Esophagus squamous epithelium (tissue), 5 donors: ENCODE results near the gene QRSL1. TPM values are rescaled to one million over a fixed set of nuclear protein-coding genes. Genes with fewer than 3 reads are reported as not detected.

Source experiments
- DNase-seq: peaks from one replicate; lab custom pipeline; 2025; lab: John Stamatoyannopoulos, UW
- H3K27ac ChIP-seq, 4 donors: fragments of 200-600 bp; sonication (generic); one replicate each; pipeline ENCODE4 v1.5.1; 2016 to 2019; ENCODE audit warnings: mild to moderate bottlenecking in 1 of 4
- H3K27me3 ChIP-seq, 4 donors: fragments of 200-600 bp; sonication (generic); 1 replicate in 3 of 4; 2 replicates in 1 of 4; pipeline versions ENCODE4 v1.5.1 to v1.6.0; 2017 to 2021; ENCODE audit warnings: antibody characterized with exemption in 1 of 4
- H3K36me3 ChIP-seq, 3 donors: fragments of 200-600 bp; sonication (generic); one replicate each; pipeline ENCODE4 v1.5.1; 2016 to 2019
- H3K4me1 ChIP-seq, 3 donors: fragments of 200-600 bp; sonication (generic); one replicate each; pipeline ENCODE4 v1.5.1; 2017 to 2019
- H3K4me3 ChIP-seq, 4 donors: fragments of 200-600 bp; sonication (generic); 1 replicate in 3 of 4; 2 replicates in 1 of 4; pipeline ENCODE4 v1.5.1; 2016 to 2019; ENCODE audit warnings: mild to moderate bottlenecking in 2 of 4, moderate library complexity in 1 of 4
- H3K9me3 ChIP-seq, 3 donors: fragments of 200-600 bp; sonication (generic); one replicate each; pipeline ENCODE4 v1.5.1; 2016 to 2019
- CTCF ChIP-seq, 6 experiments: fragments of 450-650 bp in 4 of 6; fragments of 200-600 bp in 2 of 6; sonication (generic) in 2 of 6; IDR thresholded peaks; one replicate each; pipeline ENCODE4 v1.5.1; 2016 to 2019; ENCODE audit warnings: antibody characterized with exemption in 6 of 6, mild to moderate bottlenecking in 4 of 6, moderate library complexity in 4 of 6
- POLR2A ChIP-seq, 4 donors: fragments of 450-650 bp; IDR thresholded peaks; one replicate each; pipeline ENCODE4 v1.6.1; 2017; ENCODE audit warnings: antibody characterized with exemption in 4 of 4, mild to moderate bottlenecking in 4 of 4, moderate library complexity in 3 of 4
- WGBS, 2 donors: methylation state at CpG; one replicate each; pipeline ENCODE4 v1.1.5; 2018; 5-methylcytosine and 5-hydroxymethylcytosine counted together
- intact Hi-C: fragments of 100-400 bp; cut with DNase I; formaldehyde crosslinking; loops from one replicate; pipeline ENCODE4 v1.15.0; 2022
- total RNA-seq, 4 donors: library from RNA; depleted of rRNA; stranded (reverse); fragments of >200 nt; gene quantifications; one replicate each; pipeline ENCODE4 v1.1.0, GENCODE V29; 2016
- donor health status: DM: yes; HTN: yes; CAD: no.

The QRSL1 gene
- total RNA-seq, 4 donors from 2014 or later = 4.8 to 11.1 (median 9.3) TPM

GRCh38 chr6:106599440-106599839 is 29.9 kb upstream of the QRSL1 start:
- WGBS, 2 donors = 88 to 92% methylated on average over 1 to 2 of the region's 2 CpGs
- no peak for DNase-seq
- no peak for TF ChIP-seq CTCF (IDR thresholded peaks at IDR 0.05)
- no peak for TF ChIP-seq POLR2A (IDR thresholded peaks at IDR 0.05)
- Histone ChIP-seq H3K4me3 (no peak overlapping the region), H3K4me1 (no peaks in the 10 kb centered on the region), H3K27ac (no peak overlapping the region), H3K27me3 (no peaks in the 10 kb centered on the region), H3K9me3 (no peaks in the 10 kb centered on the region), H3K36me3 (peaks cover 0 to 19% (median 0%) of the 10 kb centered on the region in 3 donors)
- intact Hi-C loops = no loop called here

GRCh38 chr6:106600329-106600728 is 29.0 kb upstream of the QRSL1 start:
- WGBS, 2 donors = 92 to 100% methylated on average over 2 of the region's 2 CpGs
- TF ChIP-seq CTCF (IDR thresholded peaks at IDR 0.05) (no peak), POLR2A (IDR thresholded peaks at IDR 0.05) (no peak)

GRCh38 chr6:106608080-106608668 is 21.2 kb upstream of the QRSL1 start:
- Histone ChIP-seq H3K36me3 (peaks cover 0 to 8% (median 0%) of the 10 kb centered on the region in 3 donors), H3K27ac (no peak overlapping the region), H3K9me3 (no peaks in the 10 kb centered on the region), H3K4me1 (no peaks in the 10 kb centered on the region), H3K4me3 (no peak overlapping the region), H3K27me3 (no peaks in the 10 kb centered on the region)
- WGBS, 2 donors = 8 to 10% methylated on average over 2 of the region's 2 CpGs
- TF ChIP-seq CTCF (IDR thresholded peaks at IDR 0.05) = peak; percentile 47 to 81 (median 68)
- TF ChIP-seq POLR2A (IDR thresholded peaks at IDR 0.05) = no peak
- no peak for DNase-seq
- intact Hi-C loops = loop anchor here (10.0 kb wide), 1 partner anchor 367 kb away; the partner anchor contains the start of gene CD24

More at GRCh38 chr6:106600329-106600728, 29.0 kb upstream of the QRSL1 start:
- no peak overlapping the region for H3K4me3 ChIP-seq
- DNase-seq = no peak
- no peak overlapping the region for H3K27ac ChIP-seq
- H3K4me1 ChIP-seq = no peaks in the 10 kb centered on the region
- H3K9me3 ChIP-seq = no peaks in the 10 kb centered on the region
- H3K27me3 ChIP-seq = no peaks in the 10 kb centered on the region
- intact Hi-C loops = loop anchor here (10.0 kb wide), 1 partner anchor 374 kb away; the partner anchor contains the start of gene CD24
- peaks cover 0 to 23% (median 0%) of the 10 kb centered on the region in 3 donors for H3K36me3 ChIP-seq

- intact Hi-C loops = loop anchor here (10.0 kb wide), 1 partner anchor 365 kb away; the partner anchor contains the start of gene CD24
- TF ChIP-seq CTCF (IDR thresholded peaks at IDR 0.05) (peak in 4 of 6 experiments; percentile 7 to 49 (median 32)), POLR2A (IDR thresholded peaks at IDR 0.05) (no peak)
- WGBS, 2 donors = 70 to 79% methylated on average over 6 of the region's 6 CpGs
- Histone ChIP-seq H3K9me3 (no peaks in the 10 kb centered on the region), H3K27me3 (no peaks in the 10 kb centered on the region), H3K4me3 (no peak overlapping the region), H3K4me1 (no peaks in the 10 kb centered on the region), H3K27ac (no peak overlapping the region), H3K36me3 (peaks cover 0 to 19% (median 0%) of the 10 kb centered on the region in 3 donors)
- no peak for DNase-seq
Observed at GRCh38 chr6:106609699-106610098, 19.7 kb upstream of the QRSL1 start.

GRCh38 chr6:106611030-106611429 is 18.3 kb upstream of the QRSL1 start:
- H3K4me3 ChIP-seq = no peak overlapping the region
- intact Hi-C loops = no loop called here
- H3K4me1 ChIP-seq = no peaks in the 10 kb centered on the region
- WGBS, 2 donors = 83 to 86% methylated on average over 2 of the region's 2 CpGs
- no peaks in the 10 kb centered on the region for H3K9me3 ChIP-seq
- no peaks in the 10 kb centered on the region for H3K27me3 ChIP-seq
- H3K27ac ChIP-seq = no peak overlapping the region
- no peak for DNase-seq
- peaks cover 0 to 21% (median 0%) of the 10 kb centered on the region in 3 donors for H3K36me3 ChIP-seq
- TF ChIP-seq CTCF (IDR thresholded peaks at IDR 0.05) (no peak), POLR2A (IDR thresholded peaks at IDR 0.05) (no peak)
